Measurements from ENCODE around the gene GRPEL1.
"Not testable (repeated sequence)": the region's sequence is repeated elsewhere in the genome, so short reads cannot be mapped to it uniquely, and the experiment has no call there.

Gene GRPEL1

GRCh38 chr4:7094916-7095315, 27.1 kb upstream of the GRPEL1 start:
- DNase-seq (ENCODE audit: low read depth in 2 of 3, low spot score in 2 of 3) = no peak

- no peak for DNase-seq (ENCODE audit: low read depth in 2 of 3, low spot score in 2 of 3)
Observed at GRCh38 chr4:7092026-7092425, 24.2 kb upstream of the GRPEL1 start.

GRCh38 chr4:7089213-7089986, 21.5 kb upstream of the GRPEL1 start:
- DNase-seq (ENCODE audit: low read depth in 2 of 3, low spot score in 2 of 3) = no peak

GRCh38 chr4:7087036-7087435, 19.2 kb upstream of the GRPEL1 start:
- DNase-seq (ENCODE audit: low read depth in 2 of 3, low spot score in 2 of 3) = no peak

GRCh38 chr4:7086384-7086783, 18.5 kb upstream of the GRPEL1 start:
- DNase-seq (ENCODE audit: low read depth in 2 of 3, low spot score in 2 of 3) = no peak

- DNase-seq (ENCODE audit: low read depth in 2 of 3, low spot score in 2 of 3) = not testable (repeated sequence)
Observed at GRCh38 chr4:7084564-7084961, 16.7 kb upstream of the GRPEL1 start.

- DNase-seq (ENCODE audit: low read depth in 2 of 3, low spot score in 2 of 3) = no peak
Observed at GRCh38 chr4:7083597-7084563, 16.0 kb upstream of the GRPEL1 start.

- not testable (repeated sequence) for DNase-seq (ENCODE audit: low read depth in 2 of 3, low spot score in 2 of 3)
Observed at GRCh38 chr4:7079909-7080308, 12.0 kb upstream of the GRPEL1 start.

- not testable (repeated sequence) for DNase-seq (ENCODE audit: low read depth in 2 of 3, low spot score in 2 of 3)
Observed at GRCh38 chr4:7079483-7079882, 11.6 kb upstream of the GRPEL1 start.

- no peak for DNase-seq (ENCODE audit: low read depth in 2 of 3, low spot score in 2 of 3)
Observed at GRCh38 chr4:7078025-7078424, 10.2 kb upstream of the GRPEL1 start.

GRCh38 chr4:7077371-7077770, 9.5 kb upstream of the GRPEL1 start:
- no peak for DNase-seq (ENCODE audit: low read depth in 2 of 3, low spot score in 2 of 3)

GRCh38 chr4:7076696-7077082, 8.8 kb upstream of the GRPEL1 start:
- DNase-seq (ENCODE audit: low read depth in 2 of 3, low spot score in 2 of 3) = no peak

GRCh38 chr4:7075962-7076695, 8.3 kb upstream of the GRPEL1 start:
- DNase-seq (ENCODE audit: low read depth in 2 of 3, low spot score in 2 of 3) = no peak

GRCh38 chr4:7074426-7074825, 6.6 kb upstream of the GRPEL1 start:
- no peak for DNase-seq (ENCODE audit: low read depth in 2 of 3, low spot score in 2 of 3)

- DNase-seq (ENCODE audit: low read depth in 2 of 3, low spot score in 2 of 3) = no peak
Observed at GRCh38 chr4:7073526-7074390, 5.9 kb upstream of the GRPEL1 start.

- no peak for DNase-seq (ENCODE audit: low read depth in 2 of 3, low spot score in 2 of 3)
Observed at GRCh38 chr4:7073059-7073458, 5.2 kb upstream of the GRPEL1 start.

GRCh38 chr4:7070729-7071511, 3.1 kb upstream of the GRPEL1 start:
- DNase-seq (ENCODE audit: low read depth in 2 of 3, low spot score in 2 of 3) = peak; percentile 62 to 76 (median 70)

- DNase-seq (ENCODE audit: low read depth in 2 of 3, low spot score in 2 of 3) = no peak
Observed at GRCh38 chr4:7068883-7069282, 1.0 kb upstream of the GRPEL1 start.

- DNase-seq (ENCODE audit: low read depth in 2 of 3, low spot score in 2 of 3) = peak in 2 of 3 experiments; percentile 99 to 100
Observed at GRCh38 chr4:7068279-7068842, 497 bp upstream of the GRPEL1 start.

Data from activated CD8-positive, alpha-beta memory T cell treated with anti-CD3 and anti-CD28 coated beads for 48 hours (primary cell).